Trophoblast cell (in vitro differentiated cells and primary cell): ENCODE data around the gene ELP2. TPM values are rescaled to one million over a fixed set of nuclear protein-coding genes. Genes with fewer than 3 reads are reported as not detected.
A peak's percentile ranks its signal among the peaks of the same experiment; 100 is the strongest.
"Not testable (repeated sequence)": the region's sequence is repeated elsewhere in the genome, so short reads cannot be mapped to it uniquely, and the experiment has no call there.

Experiments
- DNase-seq, 2 donors: peaks; one replicate each; pipeline ENCODE4 v3.0.0-alpha.2; 2016
- H2AFZ ChIP-seq: 2 replicates; pipeline ENCODE4 v1.6.1; 2013; ENCODE audit warnings: low read length, moderate library complexity, mild to moderate bottlenecking; ENCODE audit not compliant: insufficient read depth, poor library complexity
- H2AK5ac ChIP-seq: 2 replicates; pipeline ENCODE4 v1.6.1; 2013; ENCODE audit warnings: mild to moderate bottlenecking, low read length
- H2BK120ac ChIP-seq: 2 replicates; pipeline ENCODE4 v1.6.1; 2013; ENCODE audit warnings: low read length, mild to moderate bottlenecking, moderate library complexity; ENCODE audit not compliant: insufficient read depth, poor library complexity
- H2BK12ac ChIP-seq: 2 replicates; pipeline ENCODE4 v1.6.1; 2013; ENCODE audit warnings: mild to moderate bottlenecking, low read length, moderate library complexity
- H2BK5ac ChIP-seq: 2 replicates; pipeline ENCODE4 v1.6.1; 2013; ENCODE audit warnings: low read length, low read depth, moderate library complexity, mild to moderate bottlenecking; ENCODE audit not compliant: poor library complexity
- H3K14ac ChIP-seq: 2 replicates; pipeline ENCODE4 v1.6.1; 2013; ENCODE audit warnings: mild to moderate bottlenecking, low read length
- H3K18ac ChIP-seq: 2 replicates; pipeline ENCODE4 v1.6.1; 2013; ENCODE audit warnings: mild to moderate bottlenecking, low read length
- H3K23ac ChIP-seq: 2 replicates; pipeline ENCODE4 v1.6.1; 2013; ENCODE audit warnings: low read length
- H3K27ac ChIP-seq: 2 replicates; pipeline ENCODE4 v1.5.1; 2013; ENCODE audit warnings: low read depth, mild to moderate bottlenecking, inconsistent platforms, low read length, moderate library complexity
- H3K27me3 ChIP-seq: 2 replicates; pipeline ENCODE4 v1.6.1; 2013; ENCODE audit warnings: inconsistent platforms, mild to moderate bottlenecking, low read length, moderate library complexity; ENCODE audit not compliant: insufficient read depth
- H3K36me3 ChIP-seq, 2 experiments: 1 replicate in 1 of 2; 2 replicates in 1 of 2; pipeline ENCODE4 v1.6.1; 2013; ENCODE audit warnings: low read length in 2 of 2, mild to moderate bottlenecking in 2 of 2, moderate library complexity in 1 of 2; ENCODE audit not compliant: insufficient read depth in 2 of 2, control insufficient read depth in 1 of 2
- H3K4ac ChIP-seq: 2 replicates; pipeline ENCODE4 v1.6.1; 2013; ENCODE audit warnings: low read depth, mild to moderate bottlenecking, low read length, moderate library complexity
- H3K4me1 ChIP-seq, 2 experiments: 1 replicate in 1 of 2; 2 replicates in 1 of 2; pipeline ENCODE4 v1.6.1; 2013; ENCODE audit warnings: low read length in 2 of 2, mild to moderate bottlenecking in 2 of 2, moderate library complexity in 1 of 2; ENCODE audit not compliant: insufficient read depth in 2 of 2, control insufficient read depth in 1 of 2
- H3K4me2 ChIP-seq: 2 replicates; pipeline ENCODE4 v1.6.1; 2013; ENCODE audit warnings: inconsistent platforms, mild to moderate bottlenecking, low read length, moderate library complexity
- H3K4me3 ChIP-seq: 2 replicates; pipeline ENCODE4 v1.5.1; 2013; ENCODE audit warnings: mild to moderate bottlenecking, low read depth, low read length, inconsistent platforms
- H3K79me1 ChIP-seq: one replicate; pipeline ENCODE4 v1.6.1; 2013; ENCODE audit warnings: low read length
- H3K79me2 ChIP-seq: 2 replicates; pipeline ENCODE4 v1.6.1; 2013; ENCODE audit warnings: low read length, mild to moderate bottlenecking; ENCODE audit not compliant: control insufficient read depth, insufficient read depth, poor library complexity
- H3K9ac ChIP-seq: 2 replicates; pipeline ENCODE4 v1.6.1; 2013; ENCODE audit warnings: mild to moderate bottlenecking, low read length
- H3K9me3 ChIP-seq: 2 replicates; pipeline ENCODE4 v1.6.1; 2013; ENCODE audit warnings: low read depth, mild to moderate bottlenecking, control low read depth, inconsistent platforms, low read length; ENCODE audit not compliant: insufficient read depth
- H4K12ac ChIP-seq: 2 replicates; pipeline ENCODE4 v1.6.1; 2013; ENCODE audit warnings: low read depth, mild to moderate bottlenecking, low read length, moderate library complexity
- H4K8ac ChIP-seq: 2 replicates; pipeline ENCODE4 v1.6.1; 2013; ENCODE audit warnings: low read depth, mild to moderate bottlenecking, low read length, moderate library complexity
- H4K91ac ChIP-seq: one replicate; pipeline ENCODE4 v1.6.1; 2013; ENCODE audit warnings: low read depth, mild to moderate bottlenecking, low read length, moderate library complexity
- WGBS: extraction: QIAGEN DNeasy Blood & Tissue Kit; methylation state at CpG from one replicate; pipeline ENCODE4 v1.1.7; 2013; ENCODE audit warnings: missing lambda C conversion rate; ENCODE audit not compliant: insufficient read length, insufficient coverage; ENCODE audit errors: extremely low coverage; 5-methylcytosine and 5-hydroxymethylcytosine counted together
- polyA plus RNA-seq: library from polyadenylated mRNA; stranded (reverse); fragments of 200-250 nt; gene quantifications from 2 replicates; pipeline ENCODE4 v1.2.3, GENCODE V29; 2013

ELP2 gene
- polyA plus RNA-seq, result 57.9 and 60.3 TPM in 2 replicates

GRCh38 chr18:36129300-36130038 is at the start of gene ELP2, which contains the start of gene SLC39A6:
Gene ELP2 (plus strand): TSS chr18:36129899. CDS start chr18:36129934, 35 bp downstream.
Gene SLC39A6 (minus strand): TSS chr18:36129340. CDS start chr18:36127007, 2,333 bp downstream.
- peak within 1 kb of the TSS; percentile 97 for H2BK5ac ChIP-seq
- H3K79me2 ChIP-seq, result peaks cover 9% of the 10 kb centered on the region
- peak within 1 kb of the TSS; percentile 97 for H3K27ac ChIP-seq
- H2BK12ac ChIP-seq, result peak within 1 kb of the TSS; percentile 68
- no peaks in the 10 kb centered on the region for H3K27me3 ChIP-seq
- peak within 1 kb of the TSS; percentile 96 for H3K9ac ChIP-seq
- peak within 1 kb of the TSS; percentile 72 for H2AK5ac ChIP-seq
- peak within 1 kb of the TSS; percentile 98 for H4K91ac ChIP-seq
- H3K14ac ChIP-seq, result peak within 1 kb of the TSS; percentile 96
- H4K8ac ChIP-seq, result peak within 1 kb of the TSS; percentile 96
- peak within 1 kb of the TSS; percentile 98 for H3K18ac ChIP-seq
- H4K12ac ChIP-seq, result peak within 1 kb of the TSS; percentile 86
- peak within 1 kb of the TSS; percentile 71 for H3K4me2 ChIP-seq
- peaks cover 0 to 4% of the 10 kb centered on the region in 2 experiments for H3K36me3 ChIP-seq
- peaks cover 10% of the 10 kb centered on the region for H3K79me1 ChIP-seq
- peak within 1 kb of the TSS; percentile 97 for H2AFZ ChIP-seq
- DNase-seq, result peak; percentile 96 to 99
- H2BK120ac ChIP-seq, result peak within 1 kb of the TSS; percentile 96
- no peaks in the 10 kb centered on the region for H3K9me3 ChIP-seq
- H3K4me1 ChIP-seq, result peaks cover 2 to 7% of the 10 kb centered on the region in 2 experiments
- H3K4me3 ChIP-seq, result peak within 1 kb of the TSS; percentile 88
- WGBS, result no CpG with 5 or more reads among the region's 69 CpGs
- no peak within 1 kb of the TSS for H3K23ac ChIP-seq
- peak within 1 kb of the TSS; percentile 91 for H3K4ac ChIP-seq

GRCh38 chr18:36081118-36081517 is 48.6 kb upstream of the ELP2 start:
- DNase-seq, H3K4me2 ChIP-seq, H4K91ac ChIP-seq, H3K27ac ChIP-seq, H3K4ac ChIP-seq, H3K23ac ChIP-seq, H3K18ac ChIP-seq, H4K12ac ChIP-seq, H2BK12ac ChIP-seq, H3K9me3 ChIP-seq, H3K9ac ChIP-seq, H3K14ac ChIP-seq, H3K4me1 ChIP-seq, H2AFZ ChIP-seq, H2BK5ac ChIP-seq, H2AK5ac ChIP-seq, H2BK120ac ChIP-seq, H3K27me3 ChIP-seq, H3K79me1 ChIP-seq, H3K4me3 ChIP-seq, H3K36me3 ChIP-seq, H4K8ac ChIP-seq, H3K79me2 ChIP-seq: not testable (repeated sequence)
- no CpG with 5 or more reads among the region's 2 CpGs for WGBS

GRCh38 chr18:36083729-36084128 is 46.0 kb upstream of the ELP2 start:
- H3K14ac ChIP-seq, result no peak overlapping the region
- no peaks in the 10 kb centered on the region for H3K79me1 ChIP-seq
- no peak overlapping the region for H2AFZ ChIP-seq
- no peak overlapping the region for H3K23ac ChIP-seq
- H3K27me3 ChIP-seq, result no peaks in the 10 kb centered on the region
- no peaks in the 10 kb centered on the region for H3K79me2 ChIP-seq
- H4K8ac ChIP-seq, result no peak overlapping the region
- H2BK12ac ChIP-seq, result no peak overlapping the region
- H3K9ac ChIP-seq, result no peak overlapping the region
- H3K18ac ChIP-seq, result no peak overlapping the region
- no peaks in the 10 kb centered on the region for H3K36me3 ChIP-seq
- no CpG with 5 or more reads among the region's 2 CpGs for WGBS
- H4K12ac ChIP-seq, result no peak overlapping the region
- H3K4me2 ChIP-seq, result no peak overlapping the region
- no peak overlapping the region for H2BK120ac ChIP-seq
- no peak overlapping the region for H2BK5ac ChIP-seq
- H2AK5ac ChIP-seq, result no peak overlapping the region
- no peaks in the 10 kb centered on the region for H3K4me1 ChIP-seq
- DNase-seq, result no peak
- no peak overlapping the region for H4K91ac ChIP-seq
- H3K4ac ChIP-seq, result no peak overlapping the region
- peaks cover 6% of the 10 kb centered on the region for H3K9me3 ChIP-seq
- H3K4me3 ChIP-seq, result no peak overlapping the region
- no peak overlapping the region for H3K27ac ChIP-seq

DNA sequence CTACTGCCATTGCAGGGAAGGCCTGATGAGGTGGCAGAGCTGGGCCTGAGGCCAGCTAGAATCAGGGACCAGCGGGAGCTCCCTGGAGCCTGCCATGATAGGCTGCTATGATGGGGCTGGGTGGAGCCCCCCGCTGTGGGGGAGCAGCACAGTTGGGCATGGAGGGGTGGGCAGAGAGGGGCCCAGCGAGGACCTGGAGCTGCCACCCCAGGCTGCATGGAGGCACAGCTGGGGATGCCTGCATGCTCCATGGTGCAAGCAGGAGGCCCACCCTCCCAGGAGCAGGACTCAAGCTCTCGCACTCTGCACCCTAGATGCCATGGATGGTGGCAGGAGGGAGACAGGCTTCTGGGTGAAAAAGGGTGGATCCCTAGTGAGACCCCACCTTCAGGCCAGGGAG is 44.5 kb upstream of the ELP2 start:
- Histone ChIP-seq H3K27me3 (no peaks in the 10 kb centered on the region), H2AK5ac (no peak overlapping the region), H3K9me3 (peaks cover 6% of the 10 kb centered on the region), H3K9ac (no peak overlapping the region), H2BK5ac (no peak overlapping the region), H3K4me2 (no peak overlapping the region), H3K4me1 (no peaks in the 10 kb centered on the region), H3K79me2 (no peaks in the 10 kb centered on the region), H2BK120ac (no peak overlapping the region), H3K27ac (no peak overlapping the region), H3K18ac (no peak overlapping the region), H3K4ac (no peak overlapping the region), H3K4me3 (no peak overlapping the region), H4K8ac (no peak overlapping the region), H4K12ac (no peak overlapping the region), H2BK12ac (no peak overlapping the region), H4K91ac (no peak overlapping the region), H2AFZ (no peak overlapping the region), H3K79me1 (no peaks in the 10 kb centered on the region), H3K14ac (no peak overlapping the region), H3K23ac (no peak overlapping the region), H3K36me3 (no peaks in the 10 kb centered on the region)
- DNase-seq, result no peak
- WGBS, result no CpG with 5 or more reads among the region's 4 CpGs
